GM12891 (cell line): Measurements from ENCODE around the gene MAPT.

Experiments used
- PAX5 ChIP-seq: IDR thresholded peaks from 2 replicates; pipeline ENCODE4 v1.6.1; 2011; ENCODE audit warnings: low read length, moderate library complexity, mild to moderate bottlenecking; ENCODE audit not compliant: insufficient read depth, severe bottlenecking
- POLR2A ChIP-seq: IDR thresholded peaks from 2 replicates; pipeline ENCODE4 v1.6.1; 2011; ENCODE audit warnings: low read depth, low read length, control low read depth
- POLR2AphosphoS5 ChIP-seq: IDR thresholded peaks from 2 replicates; pipeline ENCODE4 v1.6.1; 2011; ENCODE audit warnings: low read depth, low read length, control low read depth
- POU2F2 ChIP-seq: IDR thresholded peaks from 2 replicates; pipeline ENCODE4 v1.6.1; 2011; ENCODE audit warnings: low read depth, mild to moderate bottlenecking, control low read depth, low read length, moderate library complexity
- SPI1 ChIP-seq: IDR thresholded peaks from 2 replicates; pipeline ENCODE4 v1.6.1; 2011; ENCODE audit warnings: low read depth, low read length, control low read depth
- TAF1 ChIP-seq: IDR thresholded peaks from 2 replicates; pipeline ENCODE4 v1.6.1; 2011; ENCODE audit warnings: low read depth, low read length, control low read depth

DNA sequence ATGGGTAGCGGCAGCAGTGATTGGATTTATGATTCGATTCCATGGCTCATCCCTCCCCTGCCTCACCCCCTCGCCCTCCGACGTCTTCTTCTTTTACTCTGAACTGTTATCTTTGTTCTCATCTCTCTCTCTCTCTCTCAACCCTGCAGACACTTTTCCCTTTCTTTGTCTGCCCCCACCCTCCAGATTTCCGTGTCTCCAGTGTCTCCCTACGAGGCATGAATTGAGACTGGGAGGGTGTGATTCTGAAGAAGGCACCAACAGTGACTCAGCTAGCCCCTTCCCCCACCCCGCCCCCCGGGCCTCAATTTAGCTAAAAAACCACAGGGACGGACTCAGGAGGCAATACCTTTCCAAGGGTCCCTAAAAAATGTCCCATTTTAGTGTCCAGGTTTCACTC is 57.0 kb downstream of the MAPT start:
- TF ChIP-seq POLR2A = no peak
- no peak for TF ChIP-seq POLR2AphosphoS5
- TF ChIP-seq TAF1 = no peak
- no peak for TF ChIP-seq POU2F2
- no peak for TF ChIP-seq SPI1
- TF ChIP-seq PAX5 = no peak
